B cell (primary cell): Measurements from ENCODE around the gene CHRM1.

Source experiments
- CTCF ChIP-seq: fragments of 200-600 bp; IDR thresholded peaks from one replicate; pipeline ENCODE4 v1.8.0; 2022; ENCODE audit warnings: antibody characterized with exemption, mild to moderate bottlenecking
- EZH2 ChIP-seq: IDR thresholded peaks from 2 replicates; pipeline ENCODE4 v1.6.1; 2012; ENCODE audit warnings: borderline replicate concordance, low read depth, mild to moderate bottlenecking, moderate library complexity, low read length; ENCODE audit not compliant: insufficient read depth, poor library complexity, severe bottlenecking

- TF ChIP-seq CTCF (no peak), EZH2 (no peak)
Observed at GRCh38 chr11:62958547-62959421, 37.6 kb upstream of the CHRM1 start.
